Neural crest cell (in vitro differentiated cells): ENCODE data around the gene GADD45G. TPM values are rescaled to one million over a fixed set of nuclear protein-coding genes. Genes with fewer than 3 reads are reported as not detected.

Source experiments
- DNase-seq: peaks from one replicate; pipeline ENCODE4 v3.0.0; 2021; ENCODE audit warnings: low read depth, mixed read lengths, low spot score
- H3K27ac Mint-ChIP-seq: one replicate; pipeline ENCODE4 v1.8.0; 2021; ENCODE audit warnings: mild to moderate bottlenecking, mixed read lengths; ENCODE audit not compliant: unreplicated experiment
- H3K27me3 Mint-ChIP-seq: 2 replicates; pipeline ENCODE4 v1.8.0; 2021; ENCODE audit warnings: low read depth, mild to moderate bottlenecking, mixed read lengths
- H3K36me3 Mint-ChIP-seq: 2 replicates; pipeline ENCODE4 v1.8.0; 2021; ENCODE audit warnings: low read depth, mild to moderate bottlenecking, mixed read lengths
- H3K4me1 Mint-ChIP-seq: 2 replicates; pipeline ENCODE4 v1.8.0; 2021; ENCODE audit warnings: mixed read lengths
- H3K4me3 Mint-ChIP-seq: one replicate; pipeline ENCODE4 v1.8.0; 2021; ENCODE audit warnings: mild to moderate bottlenecking, mixed read lengths
- H3K9me3 Mint-ChIP-seq: 2 replicates; pipeline ENCODE4 v1.8.0; 2021; ENCODE audit warnings: mixed read lengths
- CTCF ChIP-seq: fragments of 200-600 bp; sonication (generic); conservative IDR thresholded peaks from 2 replicates; pipeline ENCODE4 v1.5.0; 2021; ENCODE audit warnings: antibody characterized with exemption, mild to moderate bottlenecking
- total RNA-seq: library from RNA; stranded (reverse); gene quantifications from 2 replicates; pipeline ENCODE4 v1.2.1, GENCODE V29; 2021

The GADD45G gene
- total RNA-seq, 1 donor from 2014 or later = 11.9 TPM

DNA sequence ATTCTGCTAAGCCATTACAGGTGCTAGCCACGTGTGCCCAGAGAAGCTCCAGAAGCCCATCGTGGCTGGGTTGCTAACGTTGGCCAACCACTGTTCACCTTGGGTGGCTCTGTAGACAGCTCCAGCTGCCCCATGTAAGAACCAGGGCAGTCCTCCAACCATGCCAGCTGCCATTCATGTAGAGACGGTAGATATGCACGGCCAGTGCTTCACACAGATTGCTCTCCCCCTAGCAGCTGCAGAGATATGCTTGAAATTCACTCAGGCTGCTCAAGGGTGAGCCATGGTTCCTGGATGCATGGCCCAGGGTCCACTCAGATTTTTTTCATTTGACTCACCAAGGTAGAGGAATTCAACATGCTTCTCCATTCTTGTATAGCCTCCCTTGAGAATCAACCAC lies 31.0 kb downstream of the GADD45G start:
- no peak for TF ChIP-seq CTCF
- H3K36me3 Mint-ChIP-seq = no peaks in the 10 kb centered on the region

GRCh38 chr9:89637787-89638186 lies 33.0 kb downstream of the GADD45G start:
- DNase-seq = no peak
- no peak for TF ChIP-seq CTCF
- H3K4me3 Mint-ChIP-seq = no peak overlapping the region
- H3K27me3 Mint-ChIP-seq = peaks cover 14% of the 10 kb centered on the region
- H3K36me3 Mint-ChIP-seq = no peaks in the 10 kb centered on the region
- no peaks in the 10 kb centered on the region for H3K9me3 Mint-ChIP-seq
- H3K27ac Mint-ChIP-seq = no peak overlapping the region
- no peaks in the 10 kb centered on the region for H3K4me1 Mint-ChIP-seq

More for the DNA sequence above, 31.0 kb downstream of the GADD45G start:
- H3K27ac Mint-ChIP-seq = no peak overlapping the region
- H3K4me1 Mint-ChIP-seq = no peaks in the 10 kb centered on the region
- peaks cover 18% of the 10 kb centered on the region for H3K27me3 Mint-ChIP-seq
- DNase-seq = no peak
- H3K9me3 Mint-ChIP-seq = no peaks in the 10 kb centered on the region
- H3K4me3 Mint-ChIP-seq = no peak overlapping the region

GRCh38 chr9:89638359-89638758 lies 33.5 kb downstream of the GADD45G start:
- H3K4me1 Mint-ChIP-seq = no peaks in the 10 kb centered on the region
- no peak for TF ChIP-seq CTCF
- no peaks in the 10 kb centered on the region for H3K9me3 Mint-ChIP-seq
- H3K36me3 Mint-ChIP-seq = no peaks in the 10 kb centered on the region
- H3K27me3 Mint-ChIP-seq = peaks cover 14% of the 10 kb centered on the region
- no peak overlapping the region for H3K27ac Mint-ChIP-seq
- no peak overlapping the region for H3K4me3 Mint-ChIP-seq
- no peak for DNase-seq

GRCh38 chr9:89638893-89639292 lies 34.1 kb downstream of the GADD45G start:
- Mint-ChIP-seq H3K9me3 (no peaks in the 10 kb centered on the region), H3K4me1 (no peaks in the 10 kb centered on the region), H3K27me3 (peaks cover 14% of the 10 kb centered on the region), H3K27ac (no peak overlapping the region), H3K36me3 (no peaks in the 10 kb centered on the region), H3K4me3 (no peak overlapping the region)
- DNase-seq = no peak
- TF ChIP-seq CTCF = no peak

DNA sequence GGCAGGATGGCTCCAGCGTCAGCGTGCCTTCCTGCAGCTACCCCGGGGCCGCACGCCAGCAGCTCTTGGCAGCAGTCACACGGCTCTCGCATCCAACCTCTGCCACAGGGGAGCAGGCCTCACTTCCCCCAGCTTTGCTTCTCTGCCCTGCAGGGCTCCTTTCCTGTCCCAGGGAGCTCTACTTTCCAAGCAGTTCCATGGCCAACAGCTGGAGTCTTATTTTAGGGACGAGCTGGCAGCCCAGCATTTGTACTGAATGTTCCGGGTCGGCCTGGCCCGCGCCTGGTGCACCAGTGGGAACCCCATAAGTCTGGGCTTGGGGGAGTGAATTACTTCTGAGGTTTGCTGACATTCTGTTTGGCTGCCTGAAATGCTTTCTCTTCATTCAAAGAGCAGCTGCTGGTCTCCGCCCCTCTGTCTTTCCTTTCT lies 34.6 kb downstream of the GADD45G start:
- Mint-ChIP-seq H3K27ac (no peak overlapping the region), H3K4me3 (no peak overlapping the region), H3K9me3 (no peaks in the 10 kb centered on the region), H3K27me3 (peaks cover 14% of the 10 kb centered on the region), H3K4me1 (no peaks in the 10 kb centered on the region), H3K36me3 (no peaks in the 10 kb centered on the region)
- DNase-seq = no peak
- no peak for TF ChIP-seq CTCF

DNA sequence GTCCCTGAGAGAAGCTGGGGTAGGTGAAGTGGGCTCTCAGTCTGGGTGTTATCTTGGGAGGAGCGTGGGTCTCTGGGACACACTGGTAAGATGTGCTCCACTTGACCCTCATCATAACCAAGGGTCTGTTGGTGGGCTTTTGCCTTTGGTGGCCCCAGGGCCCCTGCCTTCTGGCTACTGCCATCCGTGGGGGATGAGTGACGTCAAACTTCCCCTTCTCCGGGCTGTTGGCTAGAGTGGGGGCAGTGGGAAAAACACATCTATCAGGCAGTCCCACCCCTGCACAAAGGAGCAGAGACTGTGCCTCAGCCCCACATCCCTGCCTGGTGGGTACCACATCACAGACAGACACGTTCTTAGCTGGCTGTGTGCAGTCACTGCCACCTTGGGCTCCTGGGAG lies 35.1 kb downstream of the GADD45G start:
- Mint-ChIP-seq H3K27ac (no peak overlapping the region), H3K4me1 (no peaks in the 10 kb centered on the region), H3K4me3 (no peak overlapping the region), H3K27me3 (peaks cover 11% of the 10 kb centered on the region), H3K36me3 (no peaks in the 10 kb centered on the region), H3K9me3 (no peaks in the 10 kb centered on the region)
- no peak for DNase-seq
- no peak for TF ChIP-seq CTCF
